ENCODE results near the gene AP2S1.
"Not testable (repeated sequence)": the region's sequence is repeated elsewhere in the genome, so short reads cannot be mapped to it uniquely, and the experiment has no call there.

Gene AP2S1

GRCh38 chr19:46821512-46822409 is 28.9 kb downstream of the AP2S1 start:
- Histone ChIP-seq H3K27ac (ENCODE audit: low read depth, low read length, severe bottlenecking) (no peak overlapping the region), H3K36me3 (ENCODE audit: control insufficient read depth, insufficient read depth, low read length) (no peaks in the 10 kb centered on the region), H3K4me3 (ENCODE audit: extremely low read depth, insufficient read depth, low read length, poor library complexity, severe bottlenecking) (no peak overlapping the region), H3K4me1 (ENCODE audit: control insufficient read depth, insufficient read depth, low read length, poor library complexity, severe bottlenecking) (no peaks in the 10 kb centered on the region), H3K9me3 (ENCODE audit: control insufficient read depth, low read length) (no peaks in the 10 kb centered on the region)
- WGBS, 2 experiments (ENCODE audit: insufficient coverage in 2 of 2), result 88 to 93% methylated on average over 14 to 15 of the region's 18 CpGs

DNA sequence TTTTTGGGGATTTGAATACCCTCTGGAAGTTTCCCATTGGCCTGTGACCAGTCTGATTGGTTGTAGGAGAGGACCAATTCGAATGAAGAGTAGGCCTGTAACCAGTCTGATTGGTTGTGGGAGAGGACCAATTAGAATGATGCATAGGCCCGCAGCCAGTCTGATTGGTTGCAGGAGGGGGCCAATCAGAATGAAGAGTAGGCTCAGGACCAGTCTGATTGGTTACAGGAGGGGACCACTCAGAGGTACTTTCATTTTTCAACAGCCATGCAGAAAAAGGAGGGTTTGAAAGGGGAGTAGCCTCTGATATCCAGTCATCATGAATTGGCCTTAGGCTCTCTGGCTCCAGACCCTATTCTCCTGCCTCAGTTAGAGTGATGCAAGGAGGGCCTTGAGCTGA is 31.8 kb downstream of the AP2S1 start:
- 88 to 100% methylated on average over 2 of the region's 2 CpGs for WGBS, 2 experiments (ENCODE audit: insufficient coverage in 2 of 2)
- H3K9me3 ChIP-seq (ENCODE audit: control insufficient read depth, low read length), result no peaks in the 10 kb centered on the region
- no peaks in the 10 kb centered on the region for H3K36me3 ChIP-seq (ENCODE audit: control insufficient read depth, insufficient read depth, low read length)
- H3K27ac ChIP-seq (ENCODE audit: low read depth, low read length, severe bottlenecking), result no peak overlapping the region
- H3K4me1 ChIP-seq (ENCODE audit: control insufficient read depth, insufficient read depth, low read length, poor library complexity, severe bottlenecking), result peaks cover 1% of the 10 kb centered on the region
- H3K4me3 ChIP-seq (ENCODE audit: extremely low read depth, insufficient read depth, low read length, poor library complexity, severe bottlenecking), result no peak overlapping the region

DNA sequence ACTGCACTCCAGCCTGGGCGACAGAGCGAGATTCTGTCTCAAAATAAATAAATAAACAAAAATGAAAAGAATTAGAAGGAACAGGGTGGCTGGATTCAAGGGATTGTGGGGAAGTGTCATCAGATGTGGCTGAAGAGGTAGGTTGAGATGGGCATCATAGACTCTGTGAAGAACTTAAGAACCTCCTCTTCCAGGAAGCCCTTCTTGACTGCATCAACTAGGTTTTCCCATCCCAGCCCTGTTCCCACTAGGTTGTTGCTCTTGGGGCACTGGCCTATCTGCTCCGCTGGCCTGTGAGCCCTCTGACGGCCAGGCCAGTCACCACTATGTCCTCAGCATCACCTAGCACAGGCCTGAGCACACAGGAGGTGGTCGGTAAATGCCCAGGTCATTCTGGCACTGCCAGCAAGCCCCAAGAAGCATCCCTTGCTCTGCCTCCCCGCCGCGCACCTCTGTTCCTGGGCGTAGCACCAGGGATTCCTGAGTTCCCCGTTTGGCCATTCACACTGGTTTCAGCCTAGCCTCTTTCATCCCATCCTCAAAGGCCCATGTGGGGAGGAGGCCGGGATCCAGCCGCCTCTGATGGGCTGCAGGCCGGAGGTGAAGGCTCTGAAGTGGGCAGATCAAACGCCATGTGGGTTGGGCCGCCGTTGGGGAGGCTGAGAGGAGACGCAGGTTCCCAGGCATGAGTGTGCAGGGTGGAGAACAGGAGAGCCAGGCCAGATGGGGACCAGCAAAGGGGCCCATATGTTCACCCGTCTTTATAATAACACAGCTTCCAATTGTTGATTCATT is 34.6 kb downstream of the AP2S1 start:
- H3K27ac ChIP-seq (ENCODE audit: low read depth, low read length, severe bottlenecking), result no peak overlapping the region
- H3K36me3 ChIP-seq (ENCODE audit: control insufficient read depth, insufficient read depth, low read length), result no peaks in the 10 kb centered on the region
- 83 to 89% methylated on average over 10 to 13 of the region's 18 CpGs for WGBS, 2 experiments (ENCODE audit: insufficient coverage in 2 of 2)
- no peak overlapping the region for H3K4me3 ChIP-seq (ENCODE audit: extremely low read depth, insufficient read depth, low read length, poor library complexity, severe bottlenecking)
- H3K4me1 ChIP-seq (ENCODE audit: control insufficient read depth, insufficient read depth, low read length, poor library complexity, severe bottlenecking), result peaks cover 8% of the 10 kb centered on the region
- H3K9me3 ChIP-seq (ENCODE audit: control insufficient read depth, low read length), result no peaks in the 10 kb centered on the region

DNA sequence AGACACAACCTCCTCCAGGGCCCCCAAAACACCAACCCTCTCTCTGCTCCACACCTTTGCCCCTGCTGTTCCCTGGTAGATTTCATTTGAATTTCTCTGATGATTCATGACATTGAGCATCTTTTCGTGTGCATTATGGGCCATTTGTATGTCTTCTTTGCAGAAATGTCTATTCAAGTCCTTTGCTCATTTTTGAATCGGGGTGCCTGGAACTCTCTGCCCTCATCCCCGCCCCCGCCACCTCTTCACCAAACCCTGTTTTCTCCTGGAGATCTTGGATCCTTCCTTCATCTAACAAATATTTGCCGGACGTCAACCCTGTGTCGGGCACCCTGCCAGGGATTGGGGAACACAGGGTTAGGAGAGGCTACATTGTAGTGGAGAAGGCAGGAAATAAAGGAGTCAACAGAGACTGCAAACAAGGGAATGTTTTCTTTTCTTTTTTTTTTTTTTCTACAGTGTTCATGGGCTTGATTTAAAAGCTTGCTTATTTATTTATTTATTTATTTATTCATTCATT is 36.7 kb downstream of the AP2S1 start:
- 81 to 93% methylated on average over 1 to 2 of the region's 7 CpGs for WGBS, 2 experiments (ENCODE audit: insufficient coverage in 2 of 2)
- peaks cover 8% of the 10 kb centered on the region for H3K4me1 ChIP-seq (ENCODE audit: control insufficient read depth, insufficient read depth, low read length, poor library complexity, severe bottlenecking)
- no peak overlapping the region for H3K4me3 ChIP-seq (ENCODE audit: extremely low read depth, insufficient read depth, low read length, poor library complexity, severe bottlenecking)
- no peak overlapping the region for H3K27ac ChIP-seq (ENCODE audit: low read depth, low read length, severe bottlenecking)
- H3K9me3 ChIP-seq (ENCODE audit: control insufficient read depth, low read length), result no peaks in the 10 kb centered on the region
- no peaks in the 10 kb centered on the region for H3K36me3 ChIP-seq (ENCODE audit: control insufficient read depth, insufficient read depth, low read length)

DNA sequence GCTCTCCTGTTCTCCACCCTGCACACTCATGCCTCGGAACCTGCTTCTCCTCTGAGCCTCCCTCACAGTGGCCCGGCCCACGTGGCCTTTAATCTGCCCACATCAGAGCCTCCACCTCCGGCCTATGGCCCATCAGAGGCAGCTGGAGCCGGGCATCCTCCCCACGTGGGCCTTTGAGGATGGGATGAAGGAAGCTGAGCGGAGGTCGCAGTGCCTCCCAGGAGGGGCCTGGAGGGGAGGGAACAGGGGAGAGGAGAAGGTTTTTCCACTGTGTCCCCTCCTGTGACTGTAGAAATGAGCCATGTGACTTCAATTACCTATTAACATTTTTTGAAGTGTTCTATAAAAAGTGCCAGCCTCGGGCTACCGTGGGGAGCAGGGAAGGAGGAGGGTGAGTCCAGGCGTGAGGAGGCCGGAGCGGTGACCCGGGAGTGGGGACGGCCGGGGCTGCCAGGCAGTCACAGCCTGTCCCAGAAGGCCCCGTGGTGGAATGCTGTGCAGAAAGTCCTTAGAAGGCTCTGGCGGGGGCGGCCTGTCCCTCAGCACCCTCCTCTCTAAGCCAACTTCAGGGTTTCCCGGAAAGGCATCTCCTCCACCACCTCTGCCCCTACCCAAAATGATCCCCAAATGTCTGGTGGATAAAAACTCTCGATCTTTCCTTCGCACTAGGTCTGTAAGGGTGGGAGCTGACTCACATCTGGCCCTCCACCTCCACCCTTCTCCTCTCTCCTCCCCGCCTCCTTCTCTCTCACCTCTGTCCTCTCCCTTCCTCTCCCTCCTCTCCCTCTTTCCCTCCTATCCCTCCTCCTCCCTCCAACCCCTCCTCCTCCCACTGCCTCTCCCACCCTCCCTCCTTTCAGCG is 37.4 kb downstream of the AP2S1 start:
- Histone ChIP-seq H3K9me3 (ENCODE audit: control insufficient read depth, low read length) (no peaks in the 10 kb centered on the region), H3K4me1 (ENCODE audit: control insufficient read depth, insufficient read depth, low read length, poor library complexity, severe bottlenecking) (peaks cover 8% of the 10 kb centered on the region), H3K27ac (ENCODE audit: low read depth, low read length, severe bottlenecking) (no peak overlapping the region), H3K36me3 (ENCODE audit: control insufficient read depth, insufficient read depth, low read length) (no peaks in the 10 kb centered on the region), H3K4me3 (ENCODE audit: extremely low read depth, insufficient read depth, low read length, poor library complexity, severe bottlenecking) (no peak overlapping the region)
- 54 to 69% methylated on average over 13 to 17 of the region's 24 CpGs for WGBS, 2 experiments (ENCODE audit: insufficient coverage in 2 of 2)

DNA sequence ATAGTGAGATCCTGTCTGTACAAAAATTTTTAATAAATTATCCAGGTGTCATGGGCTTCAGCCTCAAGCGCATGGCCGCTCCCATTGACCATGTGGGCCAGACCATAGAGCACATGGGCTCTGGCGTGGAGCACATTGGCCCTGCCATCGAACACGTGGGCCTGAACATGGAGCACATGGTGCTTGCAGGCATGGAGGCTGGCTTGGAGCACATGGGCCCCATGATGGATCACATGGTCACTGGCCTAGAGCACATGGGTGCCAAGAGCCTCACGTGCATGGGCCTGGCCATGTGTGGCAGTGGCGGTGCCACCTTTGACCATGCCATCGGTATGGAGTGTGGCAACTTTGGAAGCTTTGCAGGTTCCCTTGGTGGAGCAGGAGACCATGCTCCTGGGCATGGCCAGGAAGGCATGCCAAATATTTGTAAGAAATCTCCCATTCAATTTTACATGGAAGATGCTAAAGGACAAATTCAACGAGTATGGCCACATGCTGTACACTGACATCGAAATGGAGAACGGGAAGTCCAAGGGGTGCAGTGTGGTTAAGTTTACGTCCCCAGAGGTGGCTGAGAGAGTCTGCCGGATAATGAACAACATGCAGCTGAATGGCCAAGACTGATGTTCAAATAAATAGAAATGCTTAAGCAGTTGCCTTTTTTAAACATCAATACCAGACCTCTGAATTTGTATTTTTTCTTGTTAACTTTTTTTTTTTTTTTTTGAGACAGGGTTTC is 40.9 kb downstream of the AP2S1 start:
- Histone ChIP-seq H3K36me3 (ENCODE audit: control insufficient read depth, insufficient read depth, low read length) (no peaks in the 10 kb centered on the region), H3K27ac (ENCODE audit: low read depth, low read length, severe bottlenecking) (no peak overlapping the region), H3K4me1 (ENCODE audit: control insufficient read depth, insufficient read depth, low read length, poor library complexity, severe bottlenecking) (peaks cover 8% of the 10 kb centered on the region), H3K4me3 (ENCODE audit: extremely low read depth, insufficient read depth, low read length, poor library complexity, severe bottlenecking) (no peak overlapping the region), H3K9me3 (ENCODE audit: control insufficient read depth, low read length) (no peaks in the 10 kb centered on the region)
- 95 to 96% methylated on average over 12 of the region's 13 CpGs for WGBS, 2 experiments (ENCODE audit: insufficient coverage in 2 of 2)

DNA sequence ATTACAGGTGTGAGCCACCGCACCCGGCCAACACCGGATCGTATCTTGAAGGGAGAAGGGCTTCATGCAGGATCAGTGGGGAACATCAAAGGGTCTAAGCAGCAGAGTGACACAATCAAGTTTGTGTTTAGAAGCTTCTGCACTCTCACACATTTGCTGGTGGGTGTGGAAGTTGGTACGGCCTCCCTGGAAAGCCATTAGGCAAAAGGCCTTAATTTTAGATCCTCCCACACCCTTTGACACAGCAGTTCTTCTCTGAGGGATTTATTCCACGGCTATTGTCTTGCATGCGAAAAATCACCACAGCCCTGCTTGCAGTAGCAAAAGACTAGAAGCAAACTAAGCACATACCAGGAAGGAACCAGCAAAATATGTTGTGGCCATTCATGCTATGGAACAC is 44.0 kb downstream of the AP2S1 start:
- Histone ChIP-seq H3K9me3 (ENCODE audit: control insufficient read depth, low read length) (no peaks in the 10 kb centered on the region), H3K36me3 (ENCODE audit: control insufficient read depth, insufficient read depth, low read length) (no peaks in the 10 kb centered on the region), H3K4me3 (ENCODE audit: extremely low read depth, insufficient read depth, low read length, poor library complexity, severe bottlenecking) (no peak overlapping the region), H3K4me1 (ENCODE audit: control insufficient read depth, insufficient read depth, low read length, poor library complexity, severe bottlenecking) (no peaks in the 10 kb centered on the region), H3K27ac (ENCODE audit: low read depth, low read length, severe bottlenecking) (no peak overlapping the region)
- WGBS, 2 experiments (ENCODE audit: insufficient coverage in 2 of 2), result 74 to 91% methylated on average over 5 to 6 of the region's 7 CpGs

GRCh38 chr19:46804432-46804831 is 46.2 kb downstream of the AP2S1 start:
- not testable (repeated sequence) for H3K27ac ChIP-seq (ENCODE audit: low read depth, low read length, severe bottlenecking); H3K9me3 ChIP-seq (ENCODE audit: control insufficient read depth, low read length); H3K4me3 ChIP-seq (ENCODE audit: extremely low read depth, insufficient read depth, low read length, poor library complexity, severe bottlenecking); H3K36me3 ChIP-seq (ENCODE audit: control insufficient read depth, insufficient read depth, low read length); H3K4me1 ChIP-seq (ENCODE audit: control insufficient read depth, insufficient read depth, low read length, poor library complexity, severe bottlenecking)
- WGBS, 2 experiments (ENCODE audit: insufficient coverage in 2 of 2), result 87 to 100% methylated on average over 2 to 3 of the region's 4 CpGs

- no peak overlapping the region for H3K4me3 ChIP-seq (ENCODE audit: extremely low read depth, insufficient read depth, low read length, poor library complexity, severe bottlenecking)
- no peaks in the 10 kb centered on the region for H3K36me3 ChIP-seq (ENCODE audit: control insufficient read depth, insufficient read depth, low read length)
- 80 to 89% methylated on average over 1 of the region's 2 CpGs for whole genome bisulfite sequencing, 2 experiments (ENCODE audit: insufficient coverage in 2 of 2)
- no peak overlapping the region for H3K27ac ChIP-seq (ENCODE audit: low read depth, low read length, severe bottlenecking)
- H3K4me1 ChIP-seq (ENCODE audit: control insufficient read depth, insufficient read depth, low read length, poor library complexity, severe bottlenecking), result no peaks in the 10 kb centered on the region
- H3K9me3 ChIP-seq (ENCODE audit: control insufficient read depth, low read length), result no peaks in the 10 kb centered on the region
Observed at GRCh38 chr19:46803555-46803954, 47.1 kb downstream of the AP2S1 start.

DNA sequence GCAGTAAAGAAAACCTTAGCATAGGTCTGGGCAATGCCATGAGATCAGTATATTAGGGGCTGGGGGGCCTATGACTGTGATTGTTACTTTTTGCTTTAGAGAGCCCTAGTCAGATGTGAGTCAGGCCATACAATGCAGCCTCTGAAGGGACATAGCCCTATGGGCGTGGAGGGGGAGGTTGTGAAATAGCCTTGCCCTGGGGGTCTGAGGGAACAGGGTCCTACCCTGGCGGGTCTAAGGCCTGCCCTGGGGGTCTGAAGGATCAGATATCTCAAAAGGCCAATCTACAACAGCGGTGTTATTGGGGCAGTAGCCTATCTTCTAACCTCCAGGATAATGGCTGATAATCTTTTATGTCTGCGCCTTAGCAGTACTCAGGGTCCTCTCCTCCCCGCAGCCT is 48.5 kb downstream of the AP2S1 start:
- WGBS, 2 experiments (ENCODE audit: insufficient coverage in 2 of 2), result 86 to 94% methylated on average over 4 to 5 of the region's 5 CpGs
- Histone ChIP-seq H3K4me1 (ENCODE audit: control insufficient read depth, insufficient read depth, low read length, poor library complexity, severe bottlenecking) (no peaks in the 10 kb centered on the region), H3K9me3 (ENCODE audit: control insufficient read depth, low read length) (no peaks in the 10 kb centered on the region), H3K4me3 (ENCODE audit: extremely low read depth, insufficient read depth, low read length, poor library complexity, severe bottlenecking) (no peak overlapping the region), H3K27ac (ENCODE audit: low read depth, low read length, severe bottlenecking) (no peak overlapping the region), H3K36me3 (ENCODE audit: control insufficient read depth, insufficient read depth, low read length) (no peaks in the 10 kb centered on the region)
